ENCODE measurements around the gene PPP1R9B.

The PPP1R9B gene

DNA sequence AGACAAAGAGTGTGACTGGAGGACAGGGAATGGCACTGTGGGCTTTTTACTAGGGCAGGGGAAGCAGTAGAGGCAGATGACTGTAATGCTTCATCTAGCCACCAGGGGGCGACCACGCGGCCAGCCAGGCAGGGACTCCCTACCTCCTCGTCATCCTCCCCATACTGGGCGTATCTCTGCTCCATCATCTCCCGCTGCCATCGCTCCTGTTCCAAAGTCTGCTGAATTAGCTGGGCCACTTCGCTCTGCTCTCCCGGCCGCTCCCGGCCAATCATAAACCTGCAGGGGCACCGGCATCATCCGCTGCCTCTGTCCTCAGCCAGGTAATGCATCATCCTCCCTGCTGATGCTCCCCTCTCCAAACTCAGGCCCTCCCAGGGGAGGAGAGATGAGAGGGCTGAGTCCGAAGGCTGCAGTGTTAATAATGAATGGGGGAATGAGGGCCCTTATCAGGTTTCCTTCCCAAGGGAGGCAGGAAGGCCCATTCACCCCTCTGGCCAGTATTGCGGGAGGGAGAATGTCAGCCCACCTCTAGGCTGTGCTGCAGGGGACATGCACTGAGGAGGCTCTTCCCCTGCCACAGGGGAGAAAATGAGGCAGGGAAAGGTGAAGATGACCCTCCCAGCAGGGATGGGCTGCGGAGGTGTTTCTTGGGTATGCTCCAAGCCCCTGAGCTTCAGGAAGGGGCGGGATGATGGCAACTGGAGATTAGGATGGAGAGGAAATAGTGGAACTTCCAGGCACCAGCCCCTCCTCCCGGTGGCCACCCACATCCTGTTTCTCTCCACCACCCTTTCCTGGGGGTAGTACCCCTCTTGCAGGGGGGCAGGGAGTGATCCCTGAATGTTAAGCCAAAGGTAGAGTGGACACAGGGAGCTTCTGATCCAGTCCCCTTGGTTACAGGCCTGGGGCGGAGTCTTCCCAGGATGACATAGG lies 10.3 kb downstream of the PPP1R9B start:
- peak; percentile 61 to 68 (median 66) for DNase-seq

DNA sequence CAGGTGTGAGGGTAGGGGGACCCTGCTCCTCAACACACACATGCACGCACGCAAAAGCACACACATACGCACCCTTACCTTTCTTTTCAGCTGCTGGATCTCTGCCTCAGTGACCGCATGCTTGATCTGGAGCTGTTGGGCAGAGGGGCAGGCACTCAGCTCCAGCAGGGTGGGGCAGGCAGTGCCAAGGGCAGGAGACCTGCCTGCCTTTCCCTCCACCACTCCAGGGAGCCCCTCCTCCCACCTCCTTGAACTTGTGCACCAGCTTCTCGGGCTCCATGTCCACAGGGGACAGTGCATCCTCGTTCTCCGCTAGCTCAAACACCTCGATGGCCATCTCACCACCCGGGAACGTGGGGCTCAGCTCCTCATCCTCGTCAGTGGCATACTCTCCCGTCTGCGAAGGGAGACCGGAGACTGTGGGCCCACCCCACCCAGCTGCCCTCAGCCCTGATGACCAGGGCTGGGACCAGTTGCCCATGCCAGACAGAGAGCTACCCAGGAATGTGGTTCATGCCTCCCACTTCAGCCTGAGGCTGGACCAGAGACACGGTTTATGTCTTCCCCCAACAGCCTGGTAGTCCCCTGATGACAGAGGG lies 11.2 kb downstream of the PPP1R9B start:
- no peak for DNase-seq

DNA sequence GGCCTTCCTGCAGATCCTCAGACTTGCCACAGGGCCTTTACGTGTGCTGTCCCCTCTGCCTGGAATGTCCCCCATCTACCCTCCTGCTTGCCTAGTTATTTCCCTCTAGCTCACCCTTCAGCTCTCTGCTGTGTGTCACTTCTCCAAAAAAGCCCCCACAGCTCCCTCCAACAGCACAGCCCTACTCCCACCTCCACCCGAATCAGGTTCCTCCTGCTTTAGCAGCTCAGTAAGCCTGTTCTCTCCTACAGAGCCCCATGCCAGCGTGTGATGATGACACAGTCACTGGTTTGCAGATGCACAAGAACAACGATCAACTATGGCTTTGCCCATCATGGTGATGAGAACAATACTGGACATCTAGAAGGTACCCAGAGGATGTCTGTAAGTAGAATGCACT lies 13.4 kb downstream of the PPP1R9B start:
- DNase-seq: no peak

DNA sequence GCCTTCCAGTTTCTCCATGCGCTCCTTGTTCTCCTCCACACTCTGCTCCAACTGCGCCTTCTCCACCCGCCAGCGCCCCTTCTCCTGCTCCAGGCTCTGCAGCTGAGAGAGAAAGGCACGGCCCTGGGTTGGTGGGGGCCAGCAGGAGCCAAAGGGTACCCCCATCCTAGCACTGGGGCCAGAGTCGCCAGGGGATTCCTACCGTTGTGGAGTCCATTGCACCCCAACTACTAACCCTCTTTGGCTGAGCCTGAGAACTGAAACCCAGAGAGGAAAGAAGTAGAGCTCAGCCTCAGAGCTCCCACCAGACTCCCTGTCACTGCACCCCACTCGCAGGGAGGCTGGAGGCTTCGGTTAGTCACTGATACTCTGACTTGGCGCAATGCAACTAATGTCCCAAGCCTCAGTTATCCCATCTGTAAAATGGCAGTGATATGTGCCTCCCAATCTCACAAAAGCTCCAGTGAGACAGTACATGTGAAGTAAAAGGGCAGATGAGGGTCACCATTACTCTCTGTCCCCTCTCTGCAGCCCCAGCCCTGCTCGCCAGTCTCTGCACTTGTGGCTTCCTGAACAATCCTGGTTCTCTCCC lies 14.3 kb downstream of the PPP1R9B start:
- no peak for DNase-seq

DNA sequence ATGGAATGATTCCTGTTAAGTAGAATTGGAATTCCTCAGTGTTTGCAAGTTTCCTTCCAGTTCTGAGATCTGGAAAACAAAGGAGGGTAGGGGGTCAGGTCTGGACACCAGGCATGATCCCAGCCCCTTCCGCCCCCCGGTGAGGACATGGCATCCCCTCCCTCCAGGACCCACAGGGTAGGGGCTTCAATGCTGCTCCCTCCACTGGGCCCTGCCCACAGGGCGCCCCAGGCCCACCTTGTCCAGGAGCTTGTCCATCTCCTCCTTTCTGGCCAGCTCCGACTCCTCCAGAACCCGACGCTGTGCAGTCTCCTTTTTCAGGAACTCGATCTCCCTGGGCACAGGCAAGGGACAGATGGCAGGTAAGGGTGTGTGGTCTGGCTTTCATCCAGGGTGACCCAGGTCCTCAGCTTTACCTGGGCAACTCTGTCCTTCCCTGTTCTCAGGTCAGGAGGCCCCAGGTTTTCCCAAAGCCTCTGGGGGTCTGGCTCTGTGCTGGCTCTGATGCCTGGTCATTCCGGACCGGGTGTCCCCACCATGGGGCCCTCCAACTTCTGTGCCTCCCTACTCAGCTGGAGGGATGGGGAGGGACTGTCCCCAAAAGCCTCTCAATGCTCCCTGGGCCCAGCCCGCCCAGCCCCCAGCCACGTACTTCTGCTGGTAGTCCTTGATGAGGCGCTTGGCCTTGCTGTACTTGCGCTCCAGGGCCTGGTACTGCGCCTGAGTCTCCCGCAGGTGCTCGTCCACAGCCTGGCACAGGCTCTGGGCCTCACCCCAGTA lies 15.0 kb downstream of the PPP1R9B start:
- DNase-seq: no peak

DNA sequence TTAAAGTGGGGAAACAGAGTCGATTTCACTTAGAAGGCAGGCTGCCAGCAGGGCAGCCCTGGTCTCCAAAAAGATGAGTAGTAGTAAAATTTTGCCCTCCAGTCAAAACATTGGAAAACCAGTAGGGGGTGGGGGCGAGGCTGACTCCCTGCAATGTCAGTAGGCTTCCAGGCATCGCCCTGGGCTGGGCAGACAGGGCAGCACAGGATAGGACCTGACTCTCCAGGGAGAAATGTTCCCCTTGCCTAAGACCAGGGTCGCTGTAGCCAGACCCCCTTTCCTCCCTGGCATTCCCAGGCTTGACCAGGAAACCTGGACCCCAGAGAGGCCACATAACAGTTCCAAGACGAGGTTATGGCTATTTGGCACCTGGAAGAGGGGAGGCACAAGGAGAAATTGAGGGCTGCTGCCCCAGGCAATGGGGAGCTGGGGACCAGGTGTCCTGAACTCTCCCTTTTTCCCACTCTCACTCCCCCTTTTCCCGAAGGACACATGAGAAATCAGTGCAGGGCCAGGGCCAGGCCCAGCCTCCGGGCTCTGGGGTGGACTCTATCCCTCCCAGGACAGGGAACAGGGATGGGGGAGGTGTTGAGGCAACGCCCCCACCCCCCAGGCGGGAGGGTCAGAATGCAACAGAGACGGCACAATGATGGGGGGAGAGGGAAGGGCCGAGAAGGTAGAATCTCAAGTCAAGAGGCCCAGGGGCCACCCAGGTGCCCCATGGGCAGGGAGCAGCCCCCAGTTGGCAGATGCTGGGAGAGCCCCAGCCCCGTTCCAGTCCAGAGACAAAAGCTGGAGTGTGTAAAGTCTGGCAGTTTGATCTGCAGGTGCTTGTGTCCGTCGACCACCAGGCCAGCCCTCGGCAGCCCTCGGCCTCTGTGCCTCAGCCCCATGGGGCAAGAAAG lies 16.0 kb downstream of the PPP1R9B start:
- no peak for DNase-seq

DNA sequence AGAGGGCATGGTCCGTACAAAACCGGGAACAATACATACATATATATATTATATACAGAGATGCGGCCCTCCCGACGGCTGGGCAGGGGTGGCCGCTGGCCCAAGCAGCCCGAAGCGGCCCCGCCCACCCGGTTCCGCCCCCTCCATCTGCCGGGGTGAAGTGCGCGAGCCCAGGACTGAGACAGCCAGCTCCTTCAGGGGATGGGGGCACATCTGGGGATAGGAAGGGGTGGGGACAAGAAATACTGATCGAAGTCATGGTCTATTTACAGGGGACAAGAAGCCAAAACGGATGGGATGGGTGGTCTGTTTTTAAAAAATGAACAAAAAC lies 16.7 kb downstream of the PPP1R9B start:
- DNase-seq: no peak

DNA sequence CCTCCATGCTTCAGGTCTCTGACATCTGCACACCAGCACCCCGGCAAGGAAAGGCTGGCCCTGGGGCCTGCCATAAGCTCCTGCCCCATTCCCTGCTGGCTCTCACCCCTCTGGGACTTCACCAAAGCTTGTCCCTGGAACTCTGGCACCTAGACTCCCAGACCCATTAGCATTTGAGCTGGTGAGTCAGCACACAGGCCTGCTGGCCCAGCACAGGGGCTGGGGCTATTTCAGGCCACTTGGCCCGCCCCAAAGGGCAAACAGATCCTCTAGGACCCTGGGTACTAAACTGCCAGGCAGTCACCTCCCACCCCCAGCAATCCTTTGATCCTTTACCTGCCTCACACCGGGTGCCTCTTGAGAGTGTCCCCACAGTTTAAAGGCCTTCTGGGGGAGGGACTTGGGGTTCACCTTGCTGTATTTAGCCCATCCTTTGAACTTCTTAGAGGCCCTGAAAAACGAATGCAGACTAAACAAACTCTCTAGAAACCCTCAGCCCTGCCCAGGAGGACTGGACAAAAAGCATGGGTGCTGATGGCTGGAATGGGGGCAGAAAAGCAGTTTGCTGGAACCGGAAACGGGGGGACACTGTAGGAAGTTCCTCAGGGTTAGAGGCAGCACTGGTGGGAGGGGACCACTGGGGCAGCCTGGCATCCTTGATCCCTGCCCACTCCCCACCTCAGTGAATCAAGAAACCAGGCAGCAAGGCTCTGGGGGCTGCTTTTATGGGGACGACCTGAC lies 17.3 kb downstream of the PPP1R9B start:
- no peak for DNase-seq

DNA sequence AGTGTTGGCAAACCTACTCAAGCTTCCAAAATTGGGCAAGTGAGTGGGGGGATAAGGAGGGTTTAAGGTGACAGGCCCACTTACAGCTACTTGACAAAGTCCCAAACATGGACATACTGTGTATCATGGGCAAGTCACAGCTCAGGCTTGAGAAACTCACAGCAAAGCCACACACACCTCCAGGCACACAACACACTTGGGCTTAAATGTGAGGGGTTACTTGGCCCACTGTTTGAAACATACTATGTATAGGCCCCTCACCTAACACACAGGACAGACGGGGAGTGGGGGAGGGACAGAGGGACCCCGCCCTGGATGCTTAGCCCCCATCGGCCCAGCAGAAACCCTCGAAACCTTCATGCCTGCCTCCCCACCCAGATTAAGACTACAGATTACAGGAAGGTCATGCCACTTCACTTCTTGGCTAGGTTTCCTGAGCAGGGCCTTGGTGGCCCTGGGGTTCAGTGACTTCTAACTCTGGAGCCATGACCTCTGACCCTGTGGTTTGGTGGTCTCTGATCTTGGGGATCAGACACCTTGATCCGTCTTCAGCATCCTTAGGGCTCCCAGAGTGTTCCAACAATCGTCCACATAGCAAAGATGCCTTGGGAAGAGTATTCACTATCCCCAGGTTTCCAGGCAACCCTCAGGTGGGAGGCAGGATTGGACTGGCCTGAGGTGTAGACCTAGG lies 18.2 kb downstream of the PPP1R9B start:
- no peak for DNase-seq

DNA sequence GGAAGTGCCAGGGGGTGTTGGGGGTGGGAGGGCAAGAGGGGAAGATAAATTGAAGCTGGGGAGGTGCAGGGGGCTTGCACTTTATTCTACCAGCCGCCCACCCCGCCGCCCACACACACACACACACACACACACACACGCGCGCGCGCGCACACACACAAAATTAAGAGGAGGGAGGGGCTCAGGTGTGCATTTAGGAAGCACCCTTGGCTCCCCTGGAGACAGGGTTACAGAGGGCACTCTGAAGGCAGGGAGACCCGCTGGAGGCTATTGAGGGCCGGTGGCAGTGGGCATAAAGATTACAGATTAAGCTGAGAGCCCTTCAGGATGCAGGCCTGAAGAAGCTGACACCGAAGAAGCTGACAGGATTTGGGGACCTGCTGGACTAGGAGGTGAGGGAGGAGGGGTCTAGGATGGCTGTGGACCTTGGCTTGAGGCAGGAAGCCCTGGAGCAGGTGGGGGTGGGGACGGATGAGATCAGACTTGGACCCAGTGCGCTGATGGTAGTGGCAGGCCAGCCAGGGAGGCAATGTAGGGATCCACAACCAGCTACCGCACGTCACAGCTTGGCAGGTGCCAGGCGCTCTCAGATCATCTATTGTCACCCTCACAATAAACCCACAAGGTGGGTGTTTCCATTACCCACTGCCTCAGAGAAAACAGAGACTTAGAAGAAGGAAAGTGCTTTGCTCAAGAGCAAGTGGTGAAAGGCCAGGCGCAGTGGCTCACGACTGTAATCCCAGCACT lies 19.7 kb downstream of the PPP1R9B start:
- DNase-seq: no peak

DNA sequence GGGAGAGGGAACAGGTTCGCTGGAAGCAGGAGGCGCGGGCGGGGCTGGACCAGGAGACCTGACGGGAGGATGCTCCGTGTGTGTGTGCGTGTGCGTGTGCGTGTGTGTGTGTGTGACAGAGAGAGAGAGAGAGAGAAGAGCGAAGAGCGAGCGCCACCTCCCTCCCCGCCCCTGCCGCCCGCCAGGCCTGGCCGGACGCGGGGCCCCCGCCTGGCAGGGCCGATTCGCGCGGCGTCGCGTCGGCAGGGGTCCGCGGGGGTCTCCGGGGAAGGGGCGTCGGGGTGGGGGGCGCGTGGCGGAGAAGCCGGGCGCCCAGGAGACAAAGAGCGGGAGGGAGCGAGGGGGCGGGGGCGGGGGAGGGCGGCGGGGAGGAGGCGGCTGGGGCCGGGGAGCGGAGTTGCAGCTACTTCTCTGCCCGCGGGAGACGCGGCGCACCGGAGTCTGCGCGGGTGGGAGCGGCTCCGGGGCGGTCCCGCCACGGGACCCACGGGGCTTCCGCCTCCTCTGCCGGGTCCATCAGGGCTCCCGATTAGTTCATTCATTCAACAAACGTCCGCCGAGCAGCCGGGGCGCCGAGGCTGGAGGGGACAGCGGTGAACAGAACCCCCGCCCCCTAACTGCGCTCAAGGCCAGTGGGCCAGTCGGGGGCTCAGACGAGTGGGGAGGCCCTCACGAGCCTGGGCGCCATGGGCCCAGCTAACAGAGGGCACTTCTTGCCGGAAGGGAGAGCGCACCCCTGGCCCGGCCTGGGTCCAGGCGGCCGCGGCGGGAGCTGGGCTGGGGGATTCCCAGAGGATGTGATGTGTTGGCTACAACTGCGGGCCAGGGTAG lies 20.5 kb downstream of the PPP1R9B start, which contains the start of gene SAMD14:
SAMD14 (minus strand) TSS at position 433 of the 831 bp plus-strand sequence. CDS start 5,201 bp downstream, outside the sequence.
- DNase-seq: peak in 1 of 4 experiments; percentile 30

DNA sequence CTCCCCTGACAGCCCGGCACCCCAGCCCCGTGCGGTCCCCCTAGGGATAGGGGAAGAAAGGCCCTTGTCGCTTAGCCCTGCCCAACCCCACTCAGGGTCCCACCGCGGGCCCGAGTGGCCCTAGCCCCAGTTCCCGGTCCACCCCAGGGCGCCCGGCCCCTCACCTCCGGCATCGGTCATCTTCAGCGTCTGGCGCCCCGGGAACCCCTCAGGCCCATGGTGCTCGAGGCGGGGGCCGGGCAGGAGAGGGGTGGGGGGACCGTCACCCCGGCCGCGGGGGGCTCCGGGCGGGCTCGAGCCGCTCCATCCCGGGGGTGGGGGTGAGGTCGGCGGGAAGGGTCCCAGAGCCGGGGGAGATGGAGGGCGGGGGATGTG lies 21.1 kb downstream of the PPP1R9B start:
- no peak for DNase-seq

DNA sequence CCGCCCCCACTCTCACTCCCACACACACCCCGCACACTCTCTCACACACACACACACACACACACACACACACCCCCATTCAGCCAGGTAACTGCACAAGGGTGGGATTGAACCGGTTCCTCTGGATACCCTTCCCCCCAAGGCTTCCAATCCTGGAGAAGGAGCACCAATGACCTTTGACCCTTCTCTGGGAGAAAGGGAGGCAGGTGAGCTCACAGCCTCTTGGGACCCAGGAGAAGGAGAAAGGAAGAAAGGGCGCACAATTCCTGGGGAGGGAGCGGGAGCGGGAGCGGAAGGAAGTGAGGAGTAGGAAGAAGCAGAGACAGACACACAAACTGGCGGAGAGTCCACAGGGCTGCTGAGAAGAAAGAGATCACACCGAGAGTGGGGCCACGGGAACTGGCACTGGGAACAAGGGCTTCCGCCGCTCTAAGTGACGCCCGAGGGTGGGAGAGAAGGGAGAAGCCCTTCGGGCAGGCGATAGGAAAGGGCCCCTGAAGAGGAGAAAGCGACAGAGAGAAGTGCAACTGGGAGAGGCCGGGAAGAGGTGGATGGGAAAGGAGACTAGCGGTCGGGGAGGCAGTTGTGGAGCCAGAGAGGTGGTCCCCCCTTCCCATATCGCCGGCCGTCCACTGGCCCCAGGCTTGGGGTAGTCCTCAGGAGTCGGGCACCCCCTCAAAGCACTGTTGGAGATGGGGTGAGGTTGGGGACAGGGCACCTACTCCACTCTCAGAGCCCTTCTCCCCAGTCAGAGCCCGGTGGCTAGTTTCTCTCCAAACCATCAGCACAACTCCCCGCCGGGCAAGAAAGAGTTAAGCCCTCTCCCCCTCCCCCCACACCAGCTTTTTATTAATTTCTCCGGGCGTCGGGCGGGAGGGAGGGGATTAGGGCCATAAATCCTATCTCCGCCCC lies 21.8 kb downstream of the PPP1R9B start:
- DNase-seq: no peak

DNA sequence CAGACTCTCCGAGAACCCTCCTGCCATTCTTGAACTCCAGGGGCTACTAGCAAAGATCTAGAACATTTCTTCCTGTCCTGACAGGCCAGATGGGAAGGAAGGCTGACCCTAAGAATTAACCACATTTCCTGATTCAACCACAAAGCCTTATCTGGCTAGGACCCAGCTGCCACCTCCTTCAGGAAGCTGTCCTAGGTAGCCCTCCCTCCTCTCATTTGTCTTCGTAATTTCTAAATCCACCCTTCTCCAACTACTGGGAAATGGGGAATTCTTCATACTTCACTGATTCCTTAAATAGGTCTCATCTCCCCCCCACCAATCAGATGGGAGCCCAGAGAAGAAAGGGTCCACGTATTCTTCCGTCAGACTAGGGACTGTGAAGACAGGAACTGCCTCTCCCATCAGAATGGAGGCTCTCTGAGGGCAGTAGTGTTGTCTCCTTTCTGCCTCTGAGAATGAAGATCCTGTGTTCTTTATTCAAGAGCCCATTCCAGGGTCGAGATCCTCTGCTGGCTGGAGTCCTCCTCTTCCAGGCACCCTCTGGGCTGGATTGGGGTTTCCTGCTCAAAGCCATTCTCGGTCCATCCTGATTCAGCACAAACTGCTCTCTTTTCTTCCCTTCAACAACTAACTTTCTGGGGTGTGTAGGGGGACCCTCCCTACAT lies 22.6 kb downstream of the PPP1R9B start:
- DNase-seq: no peak

DNA sequence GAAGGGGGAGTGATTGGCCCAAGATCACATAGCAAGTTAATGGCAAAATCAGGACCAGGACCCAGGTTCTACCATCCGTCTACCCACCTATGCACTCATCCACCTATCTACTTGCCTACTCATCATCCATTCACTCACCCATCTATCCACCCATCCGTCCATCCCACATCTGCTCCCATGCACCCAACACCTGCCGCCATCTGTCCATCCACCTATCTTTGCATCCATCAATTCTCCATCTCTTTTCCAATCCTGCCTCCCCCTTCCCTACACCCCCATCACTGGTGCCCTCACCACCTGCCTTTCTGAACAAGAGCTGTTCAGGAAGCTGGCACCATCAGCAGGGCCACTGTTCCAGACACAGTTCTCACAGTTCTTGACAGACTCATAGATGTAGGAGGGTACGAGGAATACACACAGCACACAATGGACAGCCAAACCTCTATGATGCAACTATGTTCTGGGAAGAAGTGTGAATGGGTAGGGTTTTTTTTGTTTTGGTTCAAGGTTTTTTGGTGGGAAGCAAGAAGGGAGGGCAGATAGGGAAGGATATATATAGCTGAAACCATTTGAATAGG lies 25.0 kb downstream of the PPP1R9B start:
- no peak for DNase-seq

DNA sequence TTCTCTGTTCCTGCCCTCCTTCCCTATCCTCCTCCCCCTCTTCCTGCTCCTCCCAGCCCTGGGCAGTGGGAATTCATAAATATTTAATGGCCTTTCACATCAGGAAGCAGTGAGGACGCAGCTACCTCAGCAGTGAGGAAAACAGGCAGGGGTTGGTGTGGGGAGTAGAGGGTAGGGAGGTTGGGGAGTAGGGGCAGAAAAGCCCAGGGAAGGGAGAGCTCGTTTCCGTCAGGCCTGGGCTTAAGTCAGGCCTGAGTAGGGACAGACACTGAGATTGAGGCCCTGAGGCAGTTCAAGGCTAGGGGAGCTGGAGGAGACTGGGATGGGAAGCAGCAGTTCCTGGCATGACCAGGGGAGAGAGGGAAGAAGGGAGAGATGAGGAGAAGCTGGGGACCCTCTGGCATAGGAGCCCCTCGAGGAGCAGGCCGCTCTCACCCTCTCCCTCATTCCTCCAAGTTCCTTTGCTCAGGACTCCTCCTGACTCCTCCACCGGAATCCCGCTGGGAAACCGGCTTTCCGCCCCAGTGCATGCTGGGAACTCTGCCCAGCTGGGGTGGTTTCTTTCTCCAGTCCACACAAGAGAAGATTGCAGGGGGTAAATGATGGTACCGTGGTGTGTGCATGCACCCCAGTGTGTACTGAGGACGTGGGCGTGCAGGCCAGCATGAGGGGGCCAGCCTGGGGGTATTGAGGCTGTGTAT lies 26.7 kb downstream of the PPP1R9B start:
- no peak for DNase-seq

Measured in activated CD4-positive, CD25-positive, alpha-beta regulatory T cell (primary cell).